ENCODE data around the gene MUC5AC. TPM values are rescaled to one million over a fixed set of nuclear protein-coding genes. Genes with fewer than 3 reads are reported as not detected.
"Not testable (repeated sequence)": the region's sequence is repeated elsewhere in the genome, so short reads cannot be mapped to it uniquely, and the experiment has no call there.

The MUC5AC gene
- total RNA-seq, 1 donor from 2014 or later, result not detected

GRCh38 chr11:1208144-1208393, 50.3 kb downstream of the MUC5AC start:
- TF ChIP-seq POLR2A (IDR thresholded peaks at IDR 0.05), result no peak
- TF ChIP-seq POLR2AphosphoS5 (IDR thresholded peaks at IDR 0.05; ENCODE audit: insufficient read depth in 1 of 2, low read depth in 1 of 2), result no peak
- TF ChIP-seq, protein P1, sequence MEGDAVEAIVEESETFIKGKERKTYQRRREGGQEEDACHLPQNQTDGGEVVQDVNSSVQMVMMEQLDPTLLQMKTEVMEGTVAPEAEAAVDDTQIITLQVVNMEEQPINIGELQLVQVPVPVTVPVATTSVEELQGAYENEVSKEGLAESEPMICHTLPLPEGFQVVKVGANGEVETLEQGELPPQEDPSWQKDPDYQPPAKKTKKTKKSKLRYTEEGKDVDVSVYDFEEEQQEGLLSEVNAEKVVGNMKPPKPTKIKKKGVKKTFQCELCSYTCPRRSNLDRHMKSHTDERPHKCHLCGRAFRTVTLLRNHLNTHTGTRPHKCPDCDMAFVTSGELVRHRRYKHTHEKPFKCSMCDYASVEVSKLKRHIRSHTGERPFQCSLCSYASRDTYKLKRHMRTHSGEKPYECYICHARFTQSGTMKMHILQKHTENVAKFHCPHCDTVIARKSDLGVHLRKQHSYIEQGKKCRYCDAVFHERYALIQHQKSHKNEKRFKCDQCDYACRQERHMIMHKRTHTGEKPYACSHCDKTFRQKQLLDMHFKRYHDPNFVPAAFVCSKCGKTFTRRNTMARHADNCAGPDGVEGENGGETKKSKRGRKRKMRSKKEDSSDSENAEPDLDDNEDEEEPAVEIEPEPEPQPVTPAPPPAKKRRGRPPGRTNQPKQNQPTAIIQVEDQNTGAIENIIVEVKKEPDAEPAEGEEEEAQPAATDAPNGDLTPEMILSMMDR (IDR thresholded peaks at IDR 0.05), result no peak
- Histone ChIP-seq H3K27ac (no peak overlapping the region), H3K27me3 (no peaks in the 10 kb centered on the region), H3K9me3 (no peaks in the 10 kb centered on the region), H3K4me1 (no peaks in the 10 kb centered on the region), H3K4me3 (no peak overlapping the region), H3K36me3 (no peaks in the 10 kb centered on the region)
- DNase-seq (ENCODE audit: extremely low spot score in 2 of 2), result no peak
- intact Hi-C loops (cut with DNase I), result loop anchor here (10.0 kb wide), 1 partner anchor 367 kb away; the partner anchor contains the start of gene DUSP8

- Histone ChIP-seq H3K27me3 (no peaks in the 10 kb centered on the region), H3K27ac (no peak overlapping the region), H3K36me3 (no peaks in the 10 kb centered on the region), H3K9me3 (no peaks in the 10 kb centered on the region), H3K4me3 (no peak overlapping the region), H3K4me1 (no peaks in the 10 kb centered on the region)
- intact Hi-C loops (cut with DNase I), result loop anchor here (10.0 kb wide), 1 partner anchor 366 kb away; the partner anchor contains the start of gene DUSP8
- no peak for DNase-seq (ENCODE audit: extremely low spot score in 2 of 2)
- TF ChIP-seq POLR2A (IDR thresholded peaks at IDR 0.05) (no peak), POLR2AphosphoS5 (IDR thresholded peaks at IDR 0.05; ENCODE audit: insufficient read depth in 1 of 2, low read depth in 1 of 2) (no peak)
- TF ChIP-seq, protein P1 (IDR thresholded peaks at IDR 0.05), result no peak
Observed at GRCh38 chr11:1208394-1209261, 50.9 kb downstream of the MUC5AC start.

- Histone ChIP-seq H3K4me3 (no peak overlapping the region), H3K27me3 (no peaks in the 10 kb centered on the region), H3K4me1 (no peaks in the 10 kb centered on the region), H3K36me3 (no peaks in the 10 kb centered on the region), H3K27ac (no peak overlapping the region), H3K9me3 (no peaks in the 10 kb centered on the region)
- DNase-seq (ENCODE audit: extremely low spot score in 2 of 2), result no peak
- intact Hi-C loops (cut with DNase I), result loop anchor here (10.0 kb wide), 1 partner anchor 365 kb away; the partner anchor contains the start of gene DUSP8
- TF ChIP-seq, protein P1 (IDR thresholded peaks at IDR 0.05), result no peak
- no peak for TF ChIP-seq POLR2A (IDR thresholded peaks at IDR 0.05)
- TF ChIP-seq POLR2AphosphoS5 (IDR thresholded peaks at IDR 0.05; ENCODE audit: insufficient read depth in 1 of 2, low read depth in 1 of 2), result no peak
Observed at GRCh38 chr11:1209371-1210057, 51.8 kb downstream of the MUC5AC start.

GRCh38 chr11:1211838-1212237, 54.1 kb downstream of the MUC5AC start:
- H3K36me3 ChIP-seq, result no peaks in the 10 kb centered on the region
- no peak overlapping the region for H3K4me3 ChIP-seq
- H3K4me1 ChIP-seq, result no peaks in the 10 kb centered on the region
- H3K27ac ChIP-seq, result no peak overlapping the region
- no peak for DNase-seq (ENCODE audit: extremely low spot score in 2 of 2)
- TF ChIP-seq POLR2AphosphoS5 (IDR thresholded peaks at IDR 0.05; ENCODE audit: insufficient read depth in 1 of 2, low read depth in 1 of 2), result no peak
- TF ChIP-seq POLR2A (IDR thresholded peaks at IDR 0.05), result no peak
- TF ChIP-seq, protein P1 (IDR thresholded peaks at IDR 0.05), result no peak
- intact Hi-C loops (cut with DNase I), result no loop called here
- H3K9me3 ChIP-seq, result no peaks in the 10 kb centered on the region
- H3K27me3 ChIP-seq, result no peaks in the 10 kb centered on the region

- H3K4me3 ChIP-seq; intact Hi-C loops (cut with DNase I); H3K27ac ChIP-seq; H3K9me3 ChIP-seq; H3K27me3 ChIP-seq; H3K4me1 ChIP-seq; DNase-seq (ENCODE audit: extremely low spot score in 2 of 2); H3K36me3 ChIP-seq: not testable (repeated sequence)
Observed at GRCh38 chr11:1215826-1216225, 58.1 kb downstream of the MUC5AC start.
